Measurements from ENCODE around the gene ATP8A1. TPM values are rescaled to one million over a fixed set of nuclear protein-coding genes. Genes with fewer than 3 reads are reported as not detected.
A peak's percentile ranks its signal among the peaks of the same experiment; 100 is the strongest.
"Not testable (repeated sequence)": the region's sequence is repeated elsewhere in the genome, so short reads cannot be mapped to it uniquely, and the experiment has no call there.

Gene ATP8A1
- total RNA-seq, 4 donors from 2014 or later, result 21.3 to 34.7 (median 25.9) TPM

GRCh38 chr4:42655269-42655637 is 1.7 kb downstream of the ATP8A1 start:
- no peak for TF ChIP-seq POLR2A (IDR thresholded peaks at IDR 0.05)
- no peak for TF ChIP-seq CTCF (IDR thresholded peaks at IDR 0.05)
- intact Hi-C loops (cut with DNase I; ENCODE audit: low total_unique reads), result no loop called here
- H3K27ac ChIP-seq, result peak overlapping the region; percentile 15 to 29

DNA sequence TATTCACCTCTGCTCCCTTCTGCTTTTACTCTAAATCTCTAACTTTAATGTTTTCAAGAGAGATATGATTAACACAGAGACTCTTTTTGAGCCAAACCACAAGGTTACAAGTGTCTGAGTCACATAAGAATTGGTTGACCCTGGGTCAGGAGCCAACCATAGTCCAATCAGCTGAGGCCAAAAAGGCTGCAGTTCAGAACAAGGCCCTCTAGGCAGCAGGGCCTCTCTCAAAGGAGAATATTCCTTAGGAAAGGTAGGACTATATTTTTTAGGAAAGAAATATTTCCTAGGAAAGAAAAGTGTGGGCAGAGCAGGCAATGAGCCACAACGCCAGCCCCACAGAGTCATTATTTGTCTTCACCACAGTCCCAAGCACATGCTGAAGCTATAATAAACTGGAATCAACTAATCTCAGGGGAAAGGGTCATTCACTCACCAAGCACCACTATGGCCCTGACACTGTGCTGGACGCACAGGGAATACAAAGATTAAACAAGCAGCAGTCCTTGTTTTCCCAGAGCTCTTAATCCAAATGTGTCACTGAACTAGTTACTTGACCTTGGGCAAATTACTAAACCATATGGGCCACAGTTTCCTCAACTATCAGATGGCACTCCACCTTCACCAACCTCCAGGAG is 2.2 kb downstream of the ATP8A1 start:
- Histone ChIP-seq H3K27me3 (no peaks in the 10 kb centered on the region), H3K36me3 (no peaks in the 10 kb centered on the region), H3K4me1 (no peaks in the 10 kb centered on the region), H3K4me3 (no peak overlapping the region), H3K9me3 (no peaks in the 10 kb centered on the region), H3K27ac (peak overlapping the region; percentile 15 to 29)
- no peak for TF ChIP-seq CTCF (IDR thresholded peaks at IDR 0.05)
- TF ChIP-seq POLR2A (IDR thresholded peaks at IDR 0.05), result no peak
- DNase-seq, result peak in 1 of 2 donors; percentile 34
- intact Hi-C loops (cut with DNase I; ENCODE audit: low total_unique reads), result no loop called here

More at GRCh38 chr4:42655269-42655637, 1.7 kb downstream of the ATP8A1 start:
- no peak for DNase-seq
- Histone ChIP-seq H3K9me3 (no peaks in the 10 kb centered on the region), H3K36me3 (no peaks in the 10 kb centered on the region), H3K27me3 (no peaks in the 10 kb centered on the region), H3K4me1 (no peaks in the 10 kb centered on the region), H3K4me3 (peak overlapping the region in 1 of 2 donors; percentile 93)

- H3K36me3 ChIP-seq, result no peaks in the 10 kb centered on the region
- H3K9me3 ChIP-seq, result no peaks in the 10 kb centered on the region
- intact Hi-C loops (cut with DNase I; ENCODE audit: low total_unique reads), result no loop called here
- no peak for TF ChIP-seq POLR2A (IDR thresholded peaks at IDR 0.05)
- TF ChIP-seq CTCF (IDR thresholded peaks at IDR 0.05), result no peak
- peak overlapping the region in 1 of 2 donors; percentile 29 for H3K27ac ChIP-seq
- DNase-seq, result no peak
- no peak overlapping the region for H3K4me3 ChIP-seq
- no peaks in the 10 kb centered on the region for H3K27me3 ChIP-seq
- no peaks in the 10 kb centered on the region for H3K4me1 ChIP-seq
Observed at GRCh38 chr4:42653626-42654560, 3.0 kb downstream of the ATP8A1 start.

DNA sequence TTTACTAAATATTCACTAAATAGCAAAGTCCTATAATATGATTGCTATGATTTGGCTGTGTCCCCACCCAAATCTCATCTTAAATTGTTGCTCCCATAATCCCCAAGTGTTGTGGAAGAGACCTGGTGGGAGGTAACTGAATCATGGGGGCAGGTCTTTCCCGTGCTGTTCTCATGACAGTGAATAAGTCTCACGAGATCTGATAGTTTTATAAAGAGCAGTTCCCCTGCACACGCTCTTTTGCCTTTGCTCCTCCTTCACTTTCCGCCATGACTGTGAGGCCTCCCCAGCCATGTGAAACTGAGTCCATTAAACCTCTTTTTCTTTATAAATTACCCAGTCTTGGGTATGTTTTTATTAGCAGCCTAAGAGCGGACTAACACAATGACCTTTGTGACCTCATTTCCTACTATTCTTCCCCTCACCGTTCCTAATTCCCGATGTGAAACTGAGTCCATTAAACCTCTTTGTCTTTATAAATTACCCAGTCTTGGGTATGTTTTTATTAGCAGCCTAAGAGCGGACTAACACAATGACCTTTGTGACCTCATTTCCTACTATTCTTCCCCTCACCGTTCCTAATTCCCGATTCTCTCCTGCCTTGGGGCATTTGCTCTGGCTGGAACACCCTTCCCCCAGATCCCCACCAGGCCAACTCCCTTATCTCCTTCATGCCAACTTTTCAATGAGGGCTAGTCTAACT is 4.2 kb downstream of the ATP8A1 start:
- DNase-seq; H3K27ac ChIP-seq; H3K27me3 ChIP-seq; H3K9me3 ChIP-seq; H3K36me3 ChIP-seq; intact Hi-C loops (cut with DNase I; ENCODE audit: low total_unique reads); H3K4me1 ChIP-seq; H3K4me3 ChIP-seq: not testable (repeated sequence)

GRCh38 chr4:42649870-42650269 is 7.0 kb downstream of the ATP8A1 start:
- intact Hi-C loops (cut with DNase I; ENCODE audit: low total_unique reads), result no loop called here

More at GRCh38 chr4:42649870-42650269, 7.0 kb downstream of the ATP8A1 start:
- TF ChIP-seq POLR2A (IDR thresholded peaks at IDR 0.05), result no peak
- no peak for TF ChIP-seq CTCF (IDR thresholded peaks at IDR 0.05)
- H3K27me3 ChIP-seq, result no peaks in the 10 kb centered on the region
- H3K36me3 ChIP-seq, result no peaks in the 10 kb centered on the region
- no peaks in the 10 kb centered on the region for H3K4me1 ChIP-seq
- H3K4me3 ChIP-seq, result no peak overlapping the region
- no peaks in the 10 kb centered on the region for H3K9me3 ChIP-seq
- H3K27ac ChIP-seq, result no peak overlapping the region
- DNase-seq, result no peak
